Stimulated activated CD8-positive, alpha-beta memory T cell treated with anti-CD3 and anti-CD28 coated beads, Interleukin-15, amount 100 ng/mL, for 1 hour (primary cell): ENCODE measurements around the gene PLEKHA1.

Experiments used
- DNase-seq: peaks from one replicate; pipeline ENCODE4 v3.0.0-alpha.2; 2020; ENCODE audit warnings: low read depth

Gene PLEKHA1

DNA sequence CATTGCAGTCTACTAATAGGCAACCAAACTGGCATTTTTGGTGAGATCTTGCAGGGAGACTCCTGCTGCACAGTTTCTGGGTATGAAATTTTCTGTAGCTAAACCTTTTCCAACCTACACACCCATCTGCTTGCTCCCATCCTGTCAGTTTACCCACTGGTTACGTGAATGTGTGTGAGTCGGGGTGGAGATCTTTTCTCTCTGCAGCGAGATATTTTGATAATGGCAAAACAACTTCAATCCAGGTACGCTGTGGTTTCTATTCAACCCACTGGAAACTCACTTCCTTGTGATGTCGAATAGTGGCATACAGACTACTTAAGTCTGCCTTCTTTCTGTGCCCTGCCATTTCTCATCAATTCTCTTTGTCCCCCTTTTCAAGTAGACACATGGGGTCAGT lies 4.5 kb downstream of the PLEKHA1 start:
- no peak for DNase-seq

- no peak for DNase-seq
Observed at GRCh38 chr10:122379537-122379936, 5.0 kb downstream of the PLEKHA1 start.

- no peak for DNase-seq
Observed at GRCh38 chr10:122380703-122381102, 6.2 kb downstream of the PLEKHA1 start.

GRCh38 chr10:122381680-122382079 lies 7.2 kb downstream of the PLEKHA1 start:
- DNase-seq, result no peak

GRCh38 chr10:122386514-122386913 lies 12.0 kb downstream of the PLEKHA1 start:
- DNase-seq, result no peak

GRCh38 chr10:122387572-122387971 lies 13.1 kb downstream of the PLEKHA1 start:
- no peak for DNase-seq

DNA sequence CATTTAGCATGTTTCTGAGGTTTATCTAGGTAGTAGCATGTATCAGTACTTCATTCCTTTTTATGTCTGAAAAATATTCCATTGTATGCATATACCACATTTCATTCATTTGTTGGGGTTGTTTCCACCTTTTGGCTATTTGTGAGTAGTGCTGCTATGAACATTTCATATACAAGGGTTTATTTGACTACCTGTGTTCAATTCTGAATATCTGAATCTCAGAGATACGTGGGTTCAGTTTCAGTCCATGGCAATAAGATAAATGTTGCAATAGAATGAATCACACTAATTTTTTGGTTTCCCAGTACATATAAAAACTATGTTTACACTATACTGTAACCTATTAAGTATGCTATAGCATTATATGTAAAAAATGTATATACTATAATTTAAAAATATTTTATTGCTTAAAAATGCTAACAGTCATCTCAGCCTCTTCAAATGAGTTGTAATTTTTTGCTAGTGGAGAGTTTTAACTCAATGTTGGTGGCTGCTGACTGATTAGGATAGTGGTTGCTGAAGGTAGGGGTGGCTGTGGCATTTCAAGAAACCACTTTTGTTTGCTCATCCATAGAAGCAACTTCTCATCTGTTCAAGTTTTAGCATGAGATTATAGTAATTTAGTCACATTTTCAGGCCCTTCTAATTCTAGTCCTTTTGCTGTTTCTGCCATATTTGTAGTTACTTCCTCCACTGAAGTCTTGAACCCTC lies 13.9 kb downstream of the PLEKHA1 start:
- no peak for DNase-seq

- DNase-seq, result no peak
Observed at GRCh38 chr10:122390271-122390670, 15.8 kb downstream of the PLEKHA1 start.

DNA sequence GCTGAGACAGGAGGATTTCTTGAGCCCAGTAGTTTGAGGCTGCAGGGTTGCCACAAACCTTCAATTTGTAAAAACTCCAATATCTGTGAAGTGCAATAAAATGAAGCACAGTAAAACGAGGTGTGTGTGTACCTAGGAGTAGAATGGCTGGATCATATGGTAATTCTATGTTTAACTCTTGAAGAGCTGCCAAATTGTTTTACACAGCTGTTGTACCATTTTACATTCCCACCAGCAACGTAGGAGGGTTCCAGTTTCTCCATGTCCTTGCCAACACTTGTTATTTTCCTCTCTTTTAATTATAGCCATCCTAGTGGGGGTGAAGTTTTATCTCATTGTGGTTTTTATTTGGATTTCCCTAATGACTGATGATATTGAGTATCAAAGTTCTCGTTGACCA lies 16.2 kb downstream of the PLEKHA1 start:
- DNase-seq, result no peak

GRCh38 chr10:122391875-122392274 lies 17.4 kb downstream of the PLEKHA1 start:
- no peak for DNase-seq

GRCh38 chr10:122392835-122393234 lies 18.3 kb downstream of the PLEKHA1 start:
- DNase-seq, result no peak

- no peak for DNase-seq
Observed at GRCh38 chr10:122393288-122393687, 18.8 kb downstream of the PLEKHA1 start.

DNA sequence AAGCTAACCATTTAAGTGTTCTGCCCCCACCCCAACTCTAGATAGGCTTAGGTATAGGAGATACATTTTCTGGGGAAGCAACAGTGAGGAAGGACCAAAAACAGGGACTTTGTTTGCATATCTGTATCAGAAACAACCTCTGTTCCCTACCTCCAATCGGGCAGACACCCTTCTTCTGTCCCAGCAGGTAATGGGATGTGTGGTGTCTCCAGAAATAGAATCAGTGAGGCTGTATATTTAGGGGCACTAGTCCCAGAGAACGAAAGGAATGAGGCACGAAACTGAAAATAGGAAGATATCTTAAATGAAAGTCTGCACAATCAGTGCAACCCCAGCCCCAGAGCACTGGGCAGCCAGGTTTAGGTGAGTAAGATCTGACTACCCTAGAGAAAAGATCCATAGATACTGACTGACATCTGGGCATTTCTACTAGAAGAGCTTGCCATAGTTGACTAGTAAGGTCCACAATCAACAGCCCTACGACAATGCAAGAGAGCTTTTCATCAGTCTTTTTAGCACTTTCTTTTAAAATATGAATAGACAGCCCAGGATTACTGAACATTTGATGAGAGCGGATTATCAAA lies 28.1 kb downstream of the PLEKHA1 start:
- no peak for DNase-seq

- DNase-seq, result no peak
Observed at GRCh38 chr10:122404576-122404975, 30.1 kb downstream of the PLEKHA1 start.

DNA sequence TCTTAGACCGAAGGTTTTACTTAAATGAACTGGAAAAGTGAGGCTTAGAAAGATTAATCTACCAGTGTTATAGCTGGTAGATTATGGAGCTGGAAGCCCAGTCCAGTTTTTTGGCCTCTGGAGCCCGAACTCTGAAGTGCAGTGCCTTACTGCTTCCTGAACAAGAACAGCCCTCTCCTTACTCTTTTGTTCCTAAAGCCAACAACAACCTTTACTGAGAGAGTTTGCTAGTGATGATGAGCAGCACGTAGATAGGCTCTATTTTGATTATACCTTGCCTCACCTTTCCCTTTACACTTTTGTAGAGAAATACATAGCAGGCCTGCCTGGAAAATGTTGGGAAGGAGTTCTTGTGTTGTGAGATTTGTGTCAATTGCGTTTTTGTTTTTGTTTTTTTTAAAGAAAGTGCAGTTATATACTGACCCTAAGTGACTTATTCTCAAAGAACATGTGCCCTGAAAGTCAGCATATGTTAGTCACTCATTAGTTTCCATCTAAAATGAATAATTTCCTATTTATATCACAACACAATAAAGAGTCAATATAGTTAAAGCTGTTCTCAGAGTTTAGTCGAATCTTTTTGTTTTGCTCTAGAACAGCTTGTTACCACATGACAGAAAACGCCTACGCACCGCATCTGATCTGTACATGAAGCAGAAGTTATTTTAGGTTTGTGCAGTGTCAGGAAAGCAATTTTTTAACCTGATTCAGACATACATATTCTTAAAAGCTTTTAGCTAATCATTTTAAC lies 33.0 kb downstream of the PLEKHA1 start:
- DNase-seq, result peak; percentile 12

- no peak for DNase-seq
Observed at GRCh38 chr10:122413327-122413726, 38.8 kb downstream of the PLEKHA1 start.

DNA sequence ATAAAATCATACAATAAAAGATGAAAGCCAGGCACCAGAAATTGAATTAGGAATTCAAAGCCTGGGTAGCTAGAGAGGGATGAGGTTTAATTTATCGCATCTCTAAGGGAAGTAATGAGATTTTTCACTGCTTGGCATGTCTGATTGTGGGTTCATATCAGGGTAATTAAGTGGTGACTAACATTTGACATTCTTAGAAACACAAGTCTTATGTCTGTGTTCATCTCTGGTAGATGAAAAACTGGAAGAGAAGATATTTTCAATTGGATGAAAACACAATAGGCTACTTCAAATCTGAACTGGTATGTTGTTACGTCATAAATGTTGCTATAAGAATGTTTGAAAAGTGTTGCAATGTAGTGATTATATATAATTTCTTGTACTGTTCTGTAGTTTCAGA lies 43.2 kb downstream of the PLEKHA1 start:
- DNase-seq, result no peak

DNA sequence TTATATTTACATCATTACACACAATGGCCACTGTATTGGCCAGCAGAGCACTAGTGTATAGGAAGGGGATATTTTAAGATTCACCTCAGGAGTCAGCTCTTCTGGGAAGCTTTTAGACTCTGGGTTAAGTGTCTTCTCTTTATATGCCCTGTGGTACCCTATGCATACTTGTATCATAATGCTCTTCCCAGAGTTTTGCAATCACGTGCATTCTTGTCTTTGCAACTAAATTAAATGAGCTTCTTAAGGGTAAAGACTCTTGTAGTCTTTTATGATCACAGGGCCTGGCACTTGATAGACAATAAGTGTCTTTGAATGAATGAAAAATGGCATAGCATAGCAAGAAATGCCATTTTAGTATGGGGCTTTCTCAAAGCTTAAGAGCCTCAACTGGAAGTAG lies 44.5 kb downstream of the PLEKHA1 start:
- no peak for DNase-seq

DNA sequence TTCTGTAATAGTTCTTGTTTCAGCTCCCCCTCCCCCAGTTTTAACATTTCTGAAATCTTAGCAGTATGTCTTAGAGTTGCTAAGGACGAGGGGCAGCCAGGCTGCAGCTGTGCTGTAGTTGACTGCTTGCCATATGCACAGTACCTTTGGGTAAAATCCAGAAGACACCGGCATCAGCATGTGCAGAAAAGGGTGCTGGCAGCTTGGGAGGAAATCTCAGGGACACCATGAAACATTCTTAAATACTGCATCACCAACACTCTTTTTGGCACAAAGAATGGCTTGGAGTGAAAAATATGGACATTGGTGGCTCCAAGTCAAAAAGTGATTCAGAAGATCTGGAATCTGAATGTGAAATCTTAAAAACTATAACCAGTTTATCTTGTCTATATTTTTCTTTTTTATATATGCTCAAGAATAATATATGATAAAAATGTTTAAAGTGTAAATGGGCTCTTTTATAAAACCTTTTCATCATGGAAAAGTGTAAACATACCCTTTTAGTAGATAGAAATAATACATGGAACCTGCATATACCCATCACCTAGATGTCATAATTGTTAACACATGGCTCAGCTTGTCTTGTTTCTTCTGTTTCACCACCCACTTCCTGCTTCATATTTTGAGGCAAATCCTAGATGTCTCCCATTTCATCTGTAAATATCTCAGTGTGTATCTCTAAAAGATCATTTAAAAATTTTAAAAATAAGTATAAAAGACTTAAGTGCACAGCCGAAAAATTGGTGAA lies 45.5 kb downstream of the PLEKHA1 start:
- no peak for DNase-seq

DNA sequence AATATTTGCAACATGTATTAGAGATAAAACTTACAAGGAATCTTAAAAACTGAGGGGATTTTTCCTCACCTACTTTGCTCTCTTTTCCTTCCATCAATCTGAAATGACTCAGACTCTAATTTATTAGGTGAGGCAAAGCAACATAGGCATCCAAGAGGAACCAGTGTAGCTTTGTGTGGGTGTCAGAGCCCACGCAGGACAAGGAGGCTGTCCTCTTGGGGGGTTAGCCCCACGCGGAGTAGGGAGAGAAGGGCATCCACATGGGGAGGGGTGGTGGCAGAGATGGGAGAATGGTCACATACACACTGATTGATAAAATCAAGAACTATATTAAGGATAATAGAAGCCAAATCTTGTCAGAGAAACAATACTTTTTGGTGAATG lies 46.1 kb downstream of the PLEKHA1 start:
- DNase-seq, result no peak

GRCh38 chr10:122421054-122421625 lies 46.6 kb downstream of the PLEKHA1 start:
- no peak for DNase-seq

DNA sequence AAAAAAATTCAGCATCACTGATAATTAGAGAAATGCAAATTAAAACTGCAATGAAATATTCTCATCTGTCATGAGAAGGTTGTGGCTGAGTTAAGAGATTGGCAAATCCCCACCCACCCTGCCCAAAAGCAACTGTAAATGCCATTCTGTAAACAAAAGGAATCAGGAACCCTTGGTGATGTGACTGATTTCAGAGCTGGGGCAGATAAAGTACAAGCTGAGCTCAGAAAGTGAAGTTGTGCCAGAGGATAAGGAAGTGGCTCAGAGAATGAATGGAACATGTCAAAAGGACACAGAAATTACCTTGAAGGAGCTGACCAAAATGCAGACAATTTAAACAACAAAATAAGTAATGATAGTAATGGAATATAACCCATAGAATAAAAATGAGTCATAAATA lies 47.2 kb downstream of the PLEKHA1 start:
- DNase-seq, result no peak
